HG03575 (cell line): ENCODE measurements around the gene IMPDH1.

Experiments used
- ATAC-seq: cut with Tn5 transposase; IDR thresholded peaks from one replicate; pipeline ENCODE4 v1.9.1; 2021; ENCODE audit not compliant: unreplicated experiment, insufficient number of reproducible peaks, low FRiP score; ENCODE audit errors: extremely low read depth

IMPDH1 gene

DNA sequence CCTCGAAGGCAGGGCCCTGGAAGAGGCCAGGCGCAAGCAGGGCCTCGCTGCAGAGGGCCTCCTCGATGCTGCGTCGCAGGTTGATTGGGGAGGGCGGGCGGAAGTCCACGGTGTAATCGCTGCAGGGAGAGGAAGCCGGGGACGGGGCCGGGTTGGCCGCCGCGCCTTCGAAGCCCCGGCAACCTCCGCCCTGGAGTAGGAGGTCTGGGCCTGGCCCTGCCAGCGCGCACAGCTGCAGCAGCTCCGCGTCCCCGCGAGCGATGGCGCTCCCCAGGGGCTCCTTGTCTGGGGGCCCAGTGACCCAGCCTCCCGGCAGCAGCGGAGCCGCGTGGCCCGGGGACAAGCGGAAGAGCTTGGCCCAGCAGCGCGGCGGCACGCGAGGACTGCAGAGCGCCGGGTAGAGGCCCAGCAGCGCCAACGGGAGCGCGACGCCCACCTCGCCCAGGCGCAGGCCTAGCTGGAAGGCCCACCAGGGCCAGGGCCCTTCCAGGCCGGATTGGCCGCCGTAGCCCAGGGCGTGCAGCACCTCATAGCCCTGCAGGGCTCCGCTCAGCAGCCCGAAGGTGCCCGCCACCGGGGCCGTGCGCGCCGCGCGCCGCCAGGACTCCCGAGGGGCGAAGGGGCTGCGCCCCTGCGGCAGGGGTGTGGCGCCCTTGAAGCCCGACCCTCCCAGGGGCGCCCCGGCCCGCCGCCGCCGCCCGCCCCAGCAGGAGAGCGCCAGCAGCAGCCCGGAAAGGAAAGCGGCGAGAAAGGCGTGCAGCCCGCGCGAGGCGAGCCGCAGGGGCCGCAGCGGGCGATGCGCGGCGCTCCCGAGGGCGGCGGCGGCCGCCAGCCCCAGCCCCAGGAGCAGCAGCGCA, 58.3 kb downstream of the IMPDH1 start:
- ATAC-seq: no peak

- ATAC-seq: no peak
Measured at GRCh38 chr7:128350708-128351295, 59.0 kb downstream of the IMPDH1 start.

GRCh38 chr7:128349466-128349825, 60.3 kb downstream of the IMPDH1 start:
- no peak for ATAC-seq

- no peak for ATAC-seq
Measured at GRCh38 chr7:128347647-128348097, 62.1 kb downstream of the IMPDH1 start.

DNA sequence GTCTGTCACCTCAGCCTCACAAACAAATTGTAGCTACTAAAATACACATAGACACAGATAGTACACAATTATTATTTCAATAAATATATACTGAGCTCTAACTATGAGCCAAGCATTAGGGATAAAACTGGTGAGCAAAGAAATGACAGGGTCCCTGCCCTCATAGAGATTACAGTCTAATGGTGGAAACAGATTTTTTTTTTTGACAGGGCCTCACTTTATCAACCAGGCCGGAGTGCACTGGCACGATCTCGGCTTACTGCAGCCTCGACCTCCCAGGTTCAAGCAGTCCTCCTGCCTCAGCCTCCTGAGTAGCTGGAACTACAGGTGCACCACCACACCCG, 65.4 kb downstream of the IMPDH1 start:
- ATAC-seq: no peak

GRCh38 chr7:128343554-128344430, 66.0 kb downstream of the IMPDH1 start, which contains the start of gene RBM28:
Gene RBM28, minus strand, starts transcription at chr7:128343908. Its CDS starts 115 bp downstream, at chr7:128343793.
- peak; percentile 58 for ATAC-seq
